Measurements from ENCODE around the gene HAP1. TPM values are rescaled to one million over a fixed set of nuclear protein-coding genes. Genes with fewer than 3 reads are reported as not detected.

HAP1 gene
- total RNA-seq, 2 experiments from 2014 or later = 0.07 to 0.09 TPM

- Mint-ChIP-seq H3K4me3 (no peak overlapping the region), H3K9me3 (no peaks in the 10 kb centered on the region), H3K27ac (no peak overlapping the region), H3K36me3 (ENCODE audit: low read depth) (no peaks in the 10 kb centered on the region), H3K4me1 (ENCODE audit: low read depth) (peaks cover 8% of the 10 kb centered on the region), H3K27me3 (peaks cover 5% of the 10 kb centered on the region)
- TF ChIP-seq CTCF (IDR thresholded peaks at IDR 0.05) = no peak
- peak; percentile 84 for ATAC-seq
- peak; percentile 33 for DNase-seq
- POLR2A ChIA-PET = interaction anchor here (3.2 kb wide), 1 partner anchor 28 kb away, joined by 13 read pairs; the partner anchor contains the start of gene EIF1
- CTCF ChIA-PET = interaction anchor here (0.7 to 2.6 kb wide), 8 partner anchors 14 to 866 kb away, joined by 3 to 12 read pairs (median 3); no protein-coding TSS in a partner anchor
- intact Hi-C loops (cut with micrococcal nuclease) = no loop called here
Measured at GRCh38 chr17:41717408-41718286, 16.8 kb downstream of the HAP1 start.

GRCh38 chr17:41711669-41712400 lies 22.6 kb downstream of the HAP1 start, which contains the start of gene GAST:
Gene GAST, plus strand, starts transcription at chr17:41712331. Its CDS starts 3,106 bp downstream, at chr17:41715437.
- DNase-seq (no peak), ATAC-seq (no peak)
- H3K4me3 Mint-ChIP-seq = no peak within 1 kb of the TSS
- intact Hi-C loops (cut with micrococcal nuclease) = no loop called here
- H3K27ac Mint-ChIP-seq = no peak within 1 kb of the TSS
- ChIA-PET POLR2A (no interaction called here), CTCF (no interaction called here)
- no peaks in the 10 kb centered on the region for H3K36me3 Mint-ChIP-seq (ENCODE audit: low read depth)
- TF ChIP-seq CTCF (IDR thresholded peaks at IDR 0.05) = no peak
- H3K9me3 Mint-ChIP-seq = no peaks in the 10 kb centered on the region
- H3K4me1 Mint-ChIP-seq (ENCODE audit: low read depth) = peaks cover 5% of the 10 kb centered on the region
- peaks cover 5% of the 10 kb centered on the region for H3K27me3 Mint-ChIP-seq

- H3K36me3 Mint-ChIP-seq (ENCODE audit: low read depth) = no peaks in the 10 kb centered on the region
- TF ChIP-seq CTCF (IDR thresholded peaks at IDR 0.05) = no peak
- H3K27me3 Mint-ChIP-seq = peaks cover 5% of the 10 kb centered on the region
- CTCF ChIA-PET = interaction anchor here (0.9 to 1.2 kb wide), 2 partner anchors 15 to 21 kb away, joined by 3 to 6 read pairs; no protein-coding TSS in a partner anchor
- intact Hi-C loops (cut with micrococcal nuclease) = no loop called here
- no peak overlapping the region for H3K27ac Mint-ChIP-seq
- H3K9me3 Mint-ChIP-seq = no peaks in the 10 kb centered on the region
- H3K4me1 Mint-ChIP-seq (ENCODE audit: low read depth) = peaks cover 5% of the 10 kb centered on the region
- DNase-seq (peak; percentile 65), ATAC-seq (peak; percentile 67)
- POLR2A ChIA-PET = interaction anchor here (9.7 kb wide), 1 partner anchor 18 kb away, joined by 88 read pairs; the partner anchor contains the start of gene EIF1
- no peak overlapping the region for H3K4me3 Mint-ChIP-seq
Measured at GRCh38 chr17:41710472-41711090, 23.9 kb downstream of the HAP1 start.

GRCh38 chr17:41707803-41708669 lies 26.4 kb downstream of the HAP1 start:
- ChIA-PET POLR2A (interaction anchor here (9.7 kb wide), 1 partner anchor 15 kb away, joined by 88 read pairs; the partner anchor contains the start of gene EIF1), CTCF (interaction anchor here (0.9 to 3.7 kb wide), 5 partner anchors 12 to 94 kb away, joined by 3 to 24 read pairs (median 4); no protein-coding TSS in a partner anchor)
- Mint-ChIP-seq H3K27me3 (peaks cover 5% of the 10 kb centered on the region), H3K27ac (no peak overlapping the region), H3K36me3 (ENCODE audit: low read depth) (no peaks in the 10 kb centered on the region), H3K4me3 (no peak overlapping the region), H3K9me3 (no peaks in the 10 kb centered on the region), H3K4me1 (ENCODE audit: low read depth) (peaks cover 5% of the 10 kb centered on the region)
- no peak for ATAC-seq
- intact Hi-C loops (cut with micrococcal nuclease) = no loop called here
- DNase-seq = no peak
- TF ChIP-seq CTCF (IDR thresholded peaks at IDR 0.05) = no peak
